ENCODE measurements around the gene VPS37B. TPM values are rescaled to one million over a fixed set of nuclear protein-coding genes. Genes with fewer than 3 reads are reported as not detected.

The VPS37B gene
- total and polyA plus RNA-seq, 2 donors from 2014 or later: 21.4 to 47.8 TPM

DNA sequence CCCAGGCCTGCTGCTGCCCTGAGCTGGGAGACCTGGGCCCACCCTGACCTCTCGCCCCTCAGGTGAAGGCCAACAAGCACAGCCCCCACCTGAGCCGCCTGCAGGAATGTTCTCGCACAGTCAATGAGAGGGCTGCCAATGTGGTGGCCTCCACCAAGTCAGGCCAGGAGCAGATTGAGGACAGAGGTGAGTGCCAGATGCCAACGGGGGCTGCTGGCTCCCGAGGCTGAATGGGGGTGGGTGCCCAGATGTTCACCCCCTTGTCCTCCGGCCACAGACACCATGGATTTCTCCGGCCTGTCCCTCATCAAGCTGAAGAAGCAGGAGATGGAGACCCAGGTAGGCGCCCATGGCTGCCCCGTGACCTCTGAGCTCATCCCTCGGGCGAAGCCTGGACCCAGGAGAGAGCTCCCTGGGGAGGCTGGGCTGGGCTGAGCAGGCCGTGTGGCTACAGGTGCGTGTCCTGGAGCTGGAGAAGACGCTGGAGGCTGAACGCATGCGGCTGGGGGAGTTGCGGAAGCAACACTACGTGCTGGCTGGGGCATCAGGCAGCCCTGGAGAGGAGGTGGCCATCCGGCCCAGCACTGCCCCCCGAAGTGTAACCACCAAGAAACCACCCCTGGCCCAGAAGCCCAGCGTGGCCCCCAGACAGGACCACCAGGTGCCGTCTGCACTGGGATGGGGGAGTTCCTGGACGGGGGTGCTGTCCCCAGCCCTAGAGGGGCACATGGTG, 34.9 kb downstream of the VPS37B start:
- Histone ChIP-seq H3K9ac (ENCODE audit: low read length in 3 of 3) (no peak overlapping the region), H3K4me1 (ENCODE audit: control insufficient read depth in 2 of 3, insufficient read depth in 2 of 3, low read depth in 1 of 3, low read length in 3 of 3) (peaks cover 0 to 35% (median 26%) of the 10 kb centered on the region in 3 donors), H3K4me3 (ENCODE audit: low read length in 3 of 3) (no peak overlapping the region), H3K36me3 (ENCODE audit: control insufficient read depth in 2 of 3, insufficient read depth in 3 of 3, low read length in 3 of 3) (peaks cover 0 to 27% (median 5%) of the 10 kb centered on the region in 3 donors), H3K27me3 (ENCODE audit: control insufficient read depth, insufficient read depth, low read length) (no peaks in the 10 kb centered on the region), H3K27ac (ENCODE audit: low read depth in 2 of 2, low read length in 2 of 2) (peak overlapping the region in 1 of 2 donors; percentile 22), H3K9me3 (ENCODE audit: control insufficient read depth in 2 of 3, insufficient read depth in 1 of 3, low read length in 3 of 3) (no peaks in the 10 kb centered on the region)
- peak in 1 of 5 donors; percentile 79 for DNase-seq
- FAIRE-seq: no peak
- intact Hi-C loops (cut with DNase I): loop anchor here (5.0 kb wide), 1 partner anchor 91 kb away; no protein-coding TSS in a partner anchor
- TF ChIP-seq, protein P1, sequence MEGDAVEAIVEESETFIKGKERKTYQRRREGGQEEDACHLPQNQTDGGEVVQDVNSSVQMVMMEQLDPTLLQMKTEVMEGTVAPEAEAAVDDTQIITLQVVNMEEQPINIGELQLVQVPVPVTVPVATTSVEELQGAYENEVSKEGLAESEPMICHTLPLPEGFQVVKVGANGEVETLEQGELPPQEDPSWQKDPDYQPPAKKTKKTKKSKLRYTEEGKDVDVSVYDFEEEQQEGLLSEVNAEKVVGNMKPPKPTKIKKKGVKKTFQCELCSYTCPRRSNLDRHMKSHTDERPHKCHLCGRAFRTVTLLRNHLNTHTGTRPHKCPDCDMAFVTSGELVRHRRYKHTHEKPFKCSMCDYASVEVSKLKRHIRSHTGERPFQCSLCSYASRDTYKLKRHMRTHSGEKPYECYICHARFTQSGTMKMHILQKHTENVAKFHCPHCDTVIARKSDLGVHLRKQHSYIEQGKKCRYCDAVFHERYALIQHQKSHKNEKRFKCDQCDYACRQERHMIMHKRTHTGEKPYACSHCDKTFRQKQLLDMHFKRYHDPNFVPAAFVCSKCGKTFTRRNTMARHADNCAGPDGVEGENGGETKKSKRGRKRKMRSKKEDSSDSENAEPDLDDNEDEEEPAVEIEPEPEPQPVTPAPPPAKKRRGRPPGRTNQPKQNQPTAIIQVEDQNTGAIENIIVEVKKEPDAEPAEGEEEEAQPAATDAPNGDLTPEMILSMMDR (IDR thresholded peaks at IDR 0.05; ENCODE audit: borderline replicate concordance, extremely low read depth, insufficient read depth): no peak

DNA sequence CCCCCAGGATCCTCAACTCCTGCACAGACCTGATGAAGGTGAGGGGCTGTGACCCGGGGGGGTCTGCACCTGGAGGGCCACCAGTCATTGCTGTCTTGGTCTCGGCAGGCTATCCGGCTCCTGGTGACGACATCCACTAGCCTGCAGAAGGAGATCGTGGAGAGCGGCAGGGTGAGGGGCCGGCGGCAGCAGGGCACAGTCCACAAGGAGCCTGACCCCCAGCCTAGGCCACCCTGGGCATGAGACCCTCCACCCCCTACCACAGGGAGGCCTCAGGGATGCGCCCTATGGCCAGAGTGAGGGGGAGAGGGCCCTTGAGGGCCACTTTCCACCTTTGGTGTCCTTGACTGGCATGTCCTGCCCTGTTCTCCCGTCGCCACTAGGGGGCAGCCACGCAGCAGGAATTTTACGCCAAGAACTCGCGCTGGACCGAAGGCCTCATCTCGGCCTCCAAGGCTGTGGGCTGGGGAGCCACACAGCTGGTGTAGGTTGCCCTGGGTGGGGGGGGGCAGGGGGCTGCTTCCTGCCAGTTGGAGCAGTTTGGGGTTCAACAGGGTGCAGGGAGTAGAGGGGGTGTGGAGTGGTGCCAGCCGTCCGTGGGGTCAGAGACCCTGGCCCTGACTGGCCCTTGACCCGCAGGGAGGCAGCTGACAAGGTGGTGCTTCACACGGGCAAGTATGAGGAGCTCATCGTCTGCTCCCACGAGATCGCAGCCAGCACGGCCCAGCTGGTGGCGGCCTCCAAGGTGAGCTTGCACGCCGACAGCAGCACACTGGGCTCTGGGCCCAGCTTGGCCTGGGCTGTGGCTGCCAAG, 35.7 kb downstream of the VPS37B start:
- TF ChIP-seq, protein P1 (IDR thresholded peaks at IDR 0.05; ENCODE audit: borderline replicate concordance, extremely low read depth, insufficient read depth): peak; percentile 96
- peaks cover 0 to 30% (median 8%) of the 10 kb centered on the region in 3 donors for H3K36me3 ChIP-seq (ENCODE audit: control insufficient read depth in 2 of 3, insufficient read depth in 3 of 3, low read length in 3 of 3)
- DNase-seq (peak; percentile 84 to 95 (median 90)), FAIRE-seq (no peak)
- H3K27me3 ChIP-seq (ENCODE audit: control insufficient read depth, insufficient read depth, low read length): no peaks in the 10 kb centered on the region
- no peaks in the 10 kb centered on the region for H3K9me3 ChIP-seq (ENCODE audit: control insufficient read depth in 2 of 3, insufficient read depth in 1 of 3, low read length in 3 of 3)
- H3K4me3 ChIP-seq (ENCODE audit: low read length in 3 of 3): no peak overlapping the region
- intact Hi-C loops (cut with DNase I): loop anchor here (5.0 kb wide), 1 partner anchor 92 kb away; no protein-coding TSS in a partner anchor
- H3K4me1 ChIP-seq (ENCODE audit: control insufficient read depth in 2 of 3, insufficient read depth in 2 of 3, low read depth in 1 of 3, low read length in 3 of 3): peaks cover 0 to 29% (median 26%) of the 10 kb centered on the region in 3 donors
- no peak overlapping the region for H3K9ac ChIP-seq (ENCODE audit: low read length in 3 of 3)
- H3K27ac ChIP-seq (ENCODE audit: low read depth in 2 of 2, low read length in 2 of 2): peak overlapping the region in 1 of 2 donors; percentile 51

DNA sequence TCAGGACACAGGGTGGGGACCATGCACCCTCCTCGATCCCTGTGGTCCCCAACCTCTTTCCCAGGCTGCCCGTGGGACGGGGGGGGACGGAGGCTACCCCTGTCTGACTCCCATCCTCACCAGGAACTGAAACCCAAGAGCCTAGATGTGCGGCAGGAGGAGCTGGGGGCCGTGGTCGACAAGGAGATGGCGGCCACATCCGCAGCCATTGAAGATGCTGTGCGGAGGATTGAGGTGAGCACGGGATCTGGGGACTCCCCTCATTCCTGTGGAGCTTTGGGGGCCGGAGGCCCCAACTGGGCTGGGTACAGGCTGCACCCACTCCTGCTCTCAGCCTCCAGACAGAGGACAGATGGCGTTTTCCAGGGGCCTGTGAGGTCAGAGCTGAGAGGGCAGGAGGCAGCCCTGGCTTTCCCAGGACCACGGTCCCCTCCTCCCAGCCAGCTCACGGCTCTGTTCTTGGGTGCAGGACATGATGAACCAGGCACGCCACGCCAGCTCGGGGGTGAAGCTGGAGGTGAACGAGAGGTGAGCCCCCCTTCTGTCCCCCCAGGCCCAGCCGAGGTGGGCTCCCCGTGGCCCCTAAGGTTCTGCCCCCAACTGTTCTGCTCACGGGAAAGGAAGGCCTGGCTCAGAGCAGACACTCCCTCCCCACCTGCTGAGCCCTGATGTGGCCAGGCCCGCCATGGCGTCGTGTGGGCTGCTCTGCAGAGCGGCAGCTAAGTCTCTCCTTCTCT, 36.5 kb downstream of the VPS37B start:
- H3K4me3 ChIP-seq (ENCODE audit: low read length in 3 of 3): no peak overlapping the region
- no peak overlapping the region for H3K9ac ChIP-seq (ENCODE audit: low read length in 3 of 3)
- H3K4me1 ChIP-seq (ENCODE audit: control insufficient read depth in 2 of 3, insufficient read depth in 2 of 3, low read depth in 1 of 3, low read length in 3 of 3): peaks cover 0 to 25% (median 23%) of the 10 kb centered on the region in 3 donors
- DNase-seq (peak in 1 of 5 donors; percentile 72), FAIRE-seq (no peak)
- TF ChIP-seq, protein P1 (IDR thresholded peaks at IDR 0.05; ENCODE audit: borderline replicate concordance, extremely low read depth, insufficient read depth): no peak
- no peak overlapping the region for H3K27ac ChIP-seq (ENCODE audit: low read depth in 2 of 2, low read length in 2 of 2)
- no peaks in the 10 kb centered on the region for H3K9me3 ChIP-seq (ENCODE audit: control insufficient read depth in 2 of 3, insufficient read depth in 1 of 3, low read length in 3 of 3)
- H3K27me3 ChIP-seq (ENCODE audit: control insufficient read depth, insufficient read depth, low read length): no peaks in the 10 kb centered on the region
- peaks cover 0 to 32% (median 8%) of the 10 kb centered on the region in 3 donors for H3K36me3 ChIP-seq (ENCODE audit: control insufficient read depth in 2 of 3, insufficient read depth in 3 of 3, low read length in 3 of 3)
- intact Hi-C loops (cut with DNase I): loop anchor here (5.0 kb wide), 1 partner anchor 93 kb away; no protein-coding TSS in a partner anchor

All from kidney (tissue), 14 donors.